Spleen (tissue), 11 donors: Measurements from ENCODE around the gene CASP7. TPM values are rescaled to one million over a fixed set of nuclear protein-coding genes. Genes with fewer than 3 reads are reported as not detected.

Experiments
- DNase-seq: peaks from one replicate; pipeline ENCODE4 v3.0.0-alpha.2; 2020
- H3K27ac ChIP-seq, 8 donors: fragments of 200-600 bp; sonication (generic) in 7 of 8; 1 replicate in 4 of 8; 2 replicates in 4 of 8; pipeline versions ENCODE4 v1.5.0 to v1.8.0; 2016 to 2021; ENCODE audit warnings: inconsistent platforms in 4 of 8, mild to moderate bottlenecking in 4 of 8, moderate library complexity in 1 of 8
- H3K27me3 ChIP-seq, 7 donors: fragments of 200-600 bp; sonication (generic) in 6 of 7; replicated peaks in 1 of 7; 1 replicate in 4 of 7; 2 replicates in 3 of 7; pipeline versions ENCODE4 v1.5.0 to v1.8.0; 2016 to 2021; ENCODE audit warnings: inconsistent platforms in 3 of 7, mild to moderate bottlenecking in 1 of 7
- H3K36me3 ChIP-seq, 6 donors: fragments of 200-600 bp; sonication (generic) in 5 of 6; 1 replicate in 4 of 6; 2 replicates in 2 of 6; pipeline versions ENCODE4 v1.5.0 to v1.8.0; 2016 to 2021; ENCODE audit warnings: inconsistent platforms in 2 of 6
- H3K4me1 ChIP-seq, 6 donors: fragments of 200-600 bp; sonication (generic) in 5 of 6; 1 replicate in 3 of 6; 2 replicates in 3 of 6; pipeline versions ENCODE4 v1.5.0 to v1.8.0; 2016 to 2021; ENCODE audit warnings: inconsistent platforms in 3 of 6
- H3K4me3 ChIP-seq, 8 donors: fragments of 200-600 bp; sonication (generic) in 7 of 8; 1 replicate in 4 of 8; 2 replicates in 4 of 8; pipeline versions ENCODE4 v1.5.0 to v1.8.0; 2016 to 2021; ENCODE audit warnings: inconsistent platforms in 4 of 8, mild to moderate bottlenecking in 4 of 8, moderate library complexity in 2 of 8
- H3K9me3 ChIP-seq, 8 donors: fragments of 200-600 bp; sonication (generic) in 7 of 8; 1 replicate in 4 of 8; 2 replicates in 4 of 8; pipeline versions ENCODE4 v1.5.0 to v1.8.0; 2016 to 2021; ENCODE audit warnings: inconsistent platforms in 4 of 8
- POLR2A ChIP-seq, 3 donors: fragments of 450-650 bp; IDR thresholded peaks; one replicate each; pipeline ENCODE4 v1.5.1; 2017; ENCODE audit warnings: antibody characterized with exemption in 3 of 3, mild to moderate bottlenecking in 1 of 3
- POLR2AphosphoS5 ChIP-seq, 3 donors: sonication (generic); formaldehyde crosslinking; IDR thresholded peaks; one replicate each; pipeline ENCODE4 v1.5.1; 2017; ENCODE audit warnings: antibody characterized with exemption in 3 of 3
- WGBS, 5 donors: extraction: QIAGEN DNeasy Blood & Tissue Kit in 3 of 5; methylation state at CpG; one replicate each; pipeline versions ENCODE4 v1.1.5 to v1.1.7; 2013 to 2018; 5-methylcytosine and 5-hydroxymethylcytosine counted together
- intact Hi-C: fragments of 100-400 bp; cut with DNase I; formaldehyde crosslinking; loops from one replicate; pipeline ENCODE4 v1.15.0; 2023; ENCODE audit warnings: low total_unique reads
- polyA plus RNA-seq, 3 donors: library from polyadenylated mRNA; stranded (reverse); fragments of 200-250 nt; gene quantifications; one replicate each; pipeline ENCODE4 v1.2.1, GENCODE V29; 2013
- total RNA-seq, 7 donors: library from RNA; depleted of rRNA in 3 of 7; stranded (reverse); fragments of >200 nt in 3 of 7; fragmentation: NEBNext Ultra II Directional in 4 of 7; extraction: Animal tissue kit (Norgen Biotek cat#: 25700) in 4 of 7; gene quantifications; one replicate each; pipeline versions ENCODE4 v1.1.0 to v1.2.1, GENCODE V29; 2016 to 2021
- TF ChIP-seq, protein P1 (sequence below), 11 experiments: fragments of 200-600 bp in 7 of 11; fragments of 450-650 bp in 4 of 11; sonication (generic) in 4 of 11; IDR thresholded peaks in 8 of 11; conservative IDR thresholded peaks in 3 of 11; 1 replicate in 7 of 11; 2 replicates in 4 of 11; pipeline versions ENCODE4 v1.4.0 to v1.8.0; 2016 to 2021; ENCODE audit warnings: antibody characterized with exemption in 11 of 11, inconsistent platforms in 4 of 11, mild to moderate bottlenecking in 1 of 11
- donor health status: healthy with polysubstance abuse.
- donor health status: DM: no; HTN: no; CAD: no; lungs with moderate emphysema.
- donor health status: DM: no; HTN: no; CAD: no.
- donor health status: Bipolar disorder and iron deficiency.
- donor health status: healthy.
- donor health status: DM: no; HTN: no; CAD: no.
- donor health status: DM: yes; HTN: yes; CAD: no.

Gene CASP7
- total and polyA plus RNA-seq, 10 donors = 10.4 to 27.3 (median 19.2) TPM

DNA sequence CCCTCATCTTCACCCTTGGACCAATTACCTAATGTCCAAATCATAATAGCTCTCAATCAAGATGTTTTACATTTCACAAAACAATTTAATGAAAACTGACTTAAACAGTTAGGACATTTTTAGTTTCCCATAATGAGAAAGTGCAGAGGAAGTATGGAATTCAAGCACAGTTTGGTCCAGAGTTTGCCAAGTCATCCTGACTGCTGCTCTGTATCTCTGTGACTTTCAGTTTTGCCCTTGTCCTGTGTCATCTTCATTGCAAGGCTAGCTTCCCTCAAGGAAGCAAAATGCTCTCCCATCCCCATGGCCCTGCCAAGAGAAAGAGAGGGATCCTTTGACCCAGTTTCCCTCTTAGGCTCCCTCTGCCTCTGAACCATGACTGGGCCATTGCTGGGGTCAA lies 63.9 kb downstream of the CASP7 start:
- Histone ChIP-seq H3K4me3 (no peak overlapping the region), H3K9me3 (no peaks in the 10 kb centered on the region), H3K27ac (no peak overlapping the region), H3K27me3 (no peaks in the 10 kb centered on the region), H3K4me1 (peaks cover 0 to 6% (median 0%) of the 10 kb centered on the region in 6 donors), H3K36me3 (no peaks in the 10 kb centered on the region)
- intact Hi-C loops = no loop called here
- no peak for TF ChIP-seq POLR2A (IDR thresholded peaks at IDR 0.05)
- no peak for TF ChIP-seq POLR2AphosphoS5 (IDR thresholded peaks at IDR 0.05)
- TF ChIP-seq, protein P1, sequence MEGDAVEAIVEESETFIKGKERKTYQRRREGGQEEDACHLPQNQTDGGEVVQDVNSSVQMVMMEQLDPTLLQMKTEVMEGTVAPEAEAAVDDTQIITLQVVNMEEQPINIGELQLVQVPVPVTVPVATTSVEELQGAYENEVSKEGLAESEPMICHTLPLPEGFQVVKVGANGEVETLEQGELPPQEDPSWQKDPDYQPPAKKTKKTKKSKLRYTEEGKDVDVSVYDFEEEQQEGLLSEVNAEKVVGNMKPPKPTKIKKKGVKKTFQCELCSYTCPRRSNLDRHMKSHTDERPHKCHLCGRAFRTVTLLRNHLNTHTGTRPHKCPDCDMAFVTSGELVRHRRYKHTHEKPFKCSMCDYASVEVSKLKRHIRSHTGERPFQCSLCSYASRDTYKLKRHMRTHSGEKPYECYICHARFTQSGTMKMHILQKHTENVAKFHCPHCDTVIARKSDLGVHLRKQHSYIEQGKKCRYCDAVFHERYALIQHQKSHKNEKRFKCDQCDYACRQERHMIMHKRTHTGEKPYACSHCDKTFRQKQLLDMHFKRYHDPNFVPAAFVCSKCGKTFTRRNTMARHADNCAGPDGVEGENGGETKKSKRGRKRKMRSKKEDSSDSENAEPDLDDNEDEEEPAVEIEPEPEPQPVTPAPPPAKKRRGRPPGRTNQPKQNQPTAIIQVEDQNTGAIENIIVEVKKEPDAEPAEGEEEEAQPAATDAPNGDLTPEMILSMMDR (IDR thresholded peaks at IDR 0.05 in 8 of 11, conservative IDR thresholded peaks at IDR 0.05 in 3 of 11) = no peak
- no peak for DNase-seq

DNA sequence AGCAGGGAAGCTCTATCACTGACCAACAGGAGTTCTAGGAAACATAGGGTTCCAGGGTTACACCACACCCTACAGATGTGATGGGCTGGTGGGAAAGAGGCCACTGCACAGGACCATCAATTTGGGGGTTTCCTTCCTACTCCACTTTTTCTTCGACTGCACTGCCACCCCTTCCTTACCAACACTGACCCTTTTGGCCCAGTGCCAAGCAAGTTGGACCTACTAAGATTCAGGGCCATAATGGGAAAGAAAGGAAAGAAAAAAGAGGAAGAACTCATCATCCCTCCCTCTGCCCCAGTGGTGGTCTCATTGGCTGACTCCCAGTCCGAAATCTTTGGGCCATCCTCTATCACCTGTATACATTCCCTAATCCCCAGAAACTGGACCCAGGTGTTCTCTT lies 65.7 kb downstream of the CASP7 start:
- no peak for DNase-seq
- intact Hi-C loops = no loop called here
- H3K27ac ChIP-seq = no peak overlapping the region

DNA sequence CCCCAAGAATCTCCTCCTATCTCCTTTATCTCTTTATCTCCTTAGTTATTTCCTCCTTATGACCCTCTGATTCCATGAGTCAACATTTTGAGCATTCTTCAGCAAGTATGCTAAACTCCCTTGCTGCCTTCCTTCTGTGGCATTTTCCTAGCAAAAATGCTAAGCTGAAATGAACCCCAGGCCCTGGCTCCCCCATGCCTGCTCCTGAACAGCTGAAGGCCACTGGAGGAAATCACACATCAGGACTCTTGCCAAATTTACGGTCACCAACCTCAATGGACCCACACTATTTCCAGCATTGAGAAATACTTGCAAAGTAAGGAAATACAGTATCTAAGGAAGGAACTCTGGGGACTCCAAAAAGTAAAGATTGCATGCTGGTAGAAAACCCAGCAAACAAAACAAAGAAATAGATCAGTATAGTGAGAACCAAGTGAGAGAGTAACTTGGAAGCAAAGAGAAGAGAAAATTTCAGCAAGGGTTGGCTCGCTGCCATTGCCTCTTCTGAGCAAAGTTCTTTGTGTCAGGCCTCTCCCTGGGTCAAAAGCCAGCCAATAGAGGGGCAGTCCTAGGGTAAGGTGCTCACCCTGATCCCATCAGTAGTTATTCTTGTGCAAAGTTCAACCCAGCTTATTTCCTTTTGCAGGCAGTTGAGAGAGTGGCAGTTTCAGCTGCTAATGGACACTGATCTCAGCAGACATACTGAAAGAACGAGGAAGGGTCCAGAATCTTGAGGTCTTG lies 66.7 kb downstream of the CASP7 start:
- no peaks in the 10 kb centered on the region for H3K36me3 ChIP-seq
- no peak overlapping the region for H3K4me3 ChIP-seq
- H3K27ac ChIP-seq = no peak overlapping the region
- intact Hi-C loops = no loop called here
- no peaks in the 10 kb centered on the region for H3K27me3 ChIP-seq
- no peaks in the 10 kb centered on the region for H3K9me3 ChIP-seq
- DNase-seq = no peak
- TF ChIP-seq POLR2AphosphoS5 (IDR thresholded peaks at IDR 0.05) (no peak), POLR2A (IDR thresholded peaks at IDR 0.05) (no peak)
- TF ChIP-seq, protein P1 (IDR thresholded peaks at IDR 0.05 in 8 of 11, conservative IDR thresholded peaks at IDR 0.05 in 3 of 11) = no peak
- H3K4me1 ChIP-seq = peaks cover 0 to 6% (median 0%) of the 10 kb centered on the region in 6 donors
- WGBS, 5 donors = 50 to 73% (median 54%) methylated on average over 3 of the region's 3 CpGs

More for the DNA sequence above, 65.7 kb downstream of the CASP7 start:
- H3K27me3 ChIP-seq = no peaks in the 10 kb centered on the region
- 66 to 90% (median 78%) methylated on average over 2 of the region's 2 CpGs for WGBS, 5 donors
- TF ChIP-seq POLR2AphosphoS5 (IDR thresholded peaks at IDR 0.05) = no peak
- no peak for TF ChIP-seq POLR2A (IDR thresholded peaks at IDR 0.05)
- TF ChIP-seq, protein P1 (IDR thresholded peaks at IDR 0.05 in 8 of 11, conservative IDR thresholded peaks at IDR 0.05 in 3 of 11) = no peak
- H3K9me3 ChIP-seq = no peaks in the 10 kb centered on the region
- no peaks in the 10 kb centered on the region for H3K36me3 ChIP-seq
- no peak overlapping the region for H3K4me3 ChIP-seq
- H3K4me1 ChIP-seq = peaks cover 0 to 6% (median 0%) of the 10 kb centered on the region in 6 donors

DNA sequence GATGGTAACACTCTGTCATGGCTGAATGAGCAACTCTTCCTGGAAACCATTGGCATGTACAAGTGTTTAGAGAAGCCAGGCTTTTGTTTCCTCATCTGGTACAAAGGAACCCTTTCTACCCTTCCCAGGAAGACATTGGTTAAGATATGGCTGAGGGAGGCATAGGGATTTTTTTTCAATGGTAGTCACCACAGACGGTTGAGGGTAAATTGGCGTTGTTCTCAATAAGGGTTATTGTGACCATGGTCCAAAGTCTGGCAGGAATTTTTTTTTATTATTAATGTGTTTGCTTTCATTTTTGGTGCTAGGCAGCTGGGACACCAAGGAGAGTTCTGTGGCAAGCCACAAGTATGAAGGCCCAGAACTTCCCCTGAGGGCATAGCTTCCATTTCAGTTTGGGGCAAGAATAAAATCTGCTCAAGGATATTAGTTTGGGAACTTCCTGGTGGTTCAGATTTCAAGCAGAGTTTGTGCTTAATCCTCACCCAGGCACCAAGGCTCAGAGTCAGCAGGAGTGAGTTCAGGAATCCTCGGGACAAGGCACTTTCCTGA lies 71.5 kb downstream of the CASP7 start, which contains the start of gene PLEKHS1:
TSS of gene PLEKHS1 (plus strand) at position 502 of the 552 bp plus-strand sequence. CDS start 3,596 bp downstream, outside the sequence.
- H3K4me3 ChIP-seq = no peak within 1 kb of the TSS
- H3K27ac ChIP-seq = no peak within 1 kb of the TSS
- no peaks in the 10 kb centered on the region for H3K9me3 ChIP-seq
- DNase-seq = no peak
- H3K27me3 ChIP-seq = no peaks in the 10 kb centered on the region
- no peak for TF ChIP-seq POLR2AphosphoS5 (IDR thresholded peaks at IDR 0.05)
- H3K4me1 ChIP-seq = peaks cover 0 to 3% (median 0%) of the 10 kb centered on the region in 6 donors
- H3K36me3 ChIP-seq = no peaks in the 10 kb centered on the region
- 94 to 99% (median 95%) methylated on average over 3 of the region's 3 CpGs for WGBS, 5 donors
- intact Hi-C loops = no loop called here
